HG03439 (cell line): ENCODE results near the gene RHOT2.
"Not testable (repeated sequence)": the region's sequence is repeated elsewhere in the genome, so short reads cannot be mapped to it uniquely, and the experiment has no call there.

Experiments used
- ATAC-seq: cut with Tn5 transposase; IDR thresholded peaks from one replicate; pipeline ENCODE4 v1.9.1; 2021; ENCODE audit warnings: mild to moderate bottlenecking, moderate library complexity; ENCODE audit not compliant: unreplicated experiment

Gene RHOT2

GRCh38 chr16:680967-681745, 13.2 kb downstream of the RHOT2 start:
- ATAC-seq, result no peak

GRCh38 chr16:681746-682427, 14.0 kb downstream of the RHOT2 start:
- no peak for ATAC-seq

GRCh38 chr16:682493-683395, 14.8 kb downstream of the RHOT2 start:
- ATAC-seq, result no peak

GRCh38 chr16:683396-684070, 15.6 kb downstream of the RHOT2 start:
- no peak for ATAC-seq

- peak; percentile 54 for ATAC-seq
These were observed 16.3 kb downstream of the RHOT2 start, which contains the start of gene JMJD8 for GRCh38 chr16:684071-684794. TSS of gene JMJD8 (minus strand) at chr16:684334. CDS start at chr16:684319, 15 bp downstream.

GRCh38 chr16:684961-685696, 17.2 kb downstream of the RHOT2 start:
- no peak for ATAC-seq

- no peak for ATAC-seq
These were observed 18.0 kb downstream of the RHOT2 start for GRCh38 chr16:685967-686366.

- ATAC-seq, result no peak
These were observed 18.7 kb downstream of the RHOT2 start for GRCh38 chr16:686459-687260.

- ATAC-seq, result no peak
These were observed 19.6 kb downstream of the RHOT2 start for GRCh38 chr16:687499-687898.

GRCh38 chr16:689175-689897, 21.4 kb downstream of the RHOT2 start:
- ATAC-seq, result no peak

- ATAC-seq, result not testable (repeated sequence)
These were observed 23.3 kb downstream of the RHOT2 start for GRCh38 chr16:691242-691641.

- ATAC-seq, result no peak
These were observed 24.6 kb downstream of the RHOT2 start for GRCh38 chr16:692356-693108.

GRCh38 chr16:693364-693763, 25.4 kb downstream of the RHOT2 start:
- ATAC-seq, result no peak

GRCh38 chr16:693766-694165, 25.8 kb downstream of the RHOT2 start:
- no peak for ATAC-seq

GRCh38 chr16:694187-694862, 26.4 kb downstream of the RHOT2 start:
- ATAC-seq, result no peak

GRCh38 chr16:694863-695354, 27.0 kb downstream of the RHOT2 start:
- ATAC-seq, result no peak
